Measurements from ENCODE around the gene RABGAP1L. TPM values are rescaled to one million over a fixed set of nuclear protein-coding genes. Genes with fewer than 3 reads are reported as not detected.

RABGAP1L gene
- total RNA-seq, 1 donor from 2014 or later, result 80.6 TPM

DNA sequence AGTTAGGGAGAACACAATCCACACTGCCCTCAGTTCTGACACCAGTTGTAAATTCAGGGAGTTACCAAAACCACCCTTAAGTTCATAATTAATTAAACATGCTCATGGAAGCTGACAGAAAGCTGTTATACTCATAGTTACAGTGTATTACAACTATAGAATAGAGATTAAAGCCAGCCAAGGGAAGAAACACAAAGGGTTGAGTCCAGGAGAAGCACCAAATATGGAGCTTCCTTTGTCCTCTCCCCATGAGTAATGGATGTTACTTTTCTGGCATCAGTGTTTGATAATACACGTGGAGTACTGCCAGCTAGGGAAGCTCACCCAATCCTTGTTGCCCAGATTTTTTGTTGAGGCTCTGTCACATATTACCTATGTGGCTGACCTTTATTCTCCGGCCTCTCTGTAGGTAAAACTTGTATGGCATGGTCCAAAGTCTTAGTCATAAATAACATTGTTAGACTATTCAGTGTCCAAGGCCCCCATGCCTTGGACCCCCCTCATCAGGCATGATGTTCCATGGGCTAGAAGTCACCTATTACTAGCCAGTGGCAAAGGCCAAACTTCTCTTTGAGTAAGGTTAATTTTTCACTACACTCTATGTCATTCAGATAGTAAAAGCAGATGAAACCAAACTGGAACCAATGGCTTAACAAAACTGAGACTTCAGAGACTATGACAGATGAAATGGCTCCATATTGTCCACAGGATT is 464.2 kb downstream of the RABGAP1L start:
- TF ChIP-seq, protein P1, sequence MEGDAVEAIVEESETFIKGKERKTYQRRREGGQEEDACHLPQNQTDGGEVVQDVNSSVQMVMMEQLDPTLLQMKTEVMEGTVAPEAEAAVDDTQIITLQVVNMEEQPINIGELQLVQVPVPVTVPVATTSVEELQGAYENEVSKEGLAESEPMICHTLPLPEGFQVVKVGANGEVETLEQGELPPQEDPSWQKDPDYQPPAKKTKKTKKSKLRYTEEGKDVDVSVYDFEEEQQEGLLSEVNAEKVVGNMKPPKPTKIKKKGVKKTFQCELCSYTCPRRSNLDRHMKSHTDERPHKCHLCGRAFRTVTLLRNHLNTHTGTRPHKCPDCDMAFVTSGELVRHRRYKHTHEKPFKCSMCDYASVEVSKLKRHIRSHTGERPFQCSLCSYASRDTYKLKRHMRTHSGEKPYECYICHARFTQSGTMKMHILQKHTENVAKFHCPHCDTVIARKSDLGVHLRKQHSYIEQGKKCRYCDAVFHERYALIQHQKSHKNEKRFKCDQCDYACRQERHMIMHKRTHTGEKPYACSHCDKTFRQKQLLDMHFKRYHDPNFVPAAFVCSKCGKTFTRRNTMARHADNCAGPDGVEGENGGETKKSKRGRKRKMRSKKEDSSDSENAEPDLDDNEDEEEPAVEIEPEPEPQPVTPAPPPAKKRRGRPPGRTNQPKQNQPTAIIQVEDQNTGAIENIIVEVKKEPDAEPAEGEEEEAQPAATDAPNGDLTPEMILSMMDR (IDR thresholded peaks at IDR 0.05), result no peak
- intact Hi-C loops (cut with DNase I), result no loop called here

DNA sequence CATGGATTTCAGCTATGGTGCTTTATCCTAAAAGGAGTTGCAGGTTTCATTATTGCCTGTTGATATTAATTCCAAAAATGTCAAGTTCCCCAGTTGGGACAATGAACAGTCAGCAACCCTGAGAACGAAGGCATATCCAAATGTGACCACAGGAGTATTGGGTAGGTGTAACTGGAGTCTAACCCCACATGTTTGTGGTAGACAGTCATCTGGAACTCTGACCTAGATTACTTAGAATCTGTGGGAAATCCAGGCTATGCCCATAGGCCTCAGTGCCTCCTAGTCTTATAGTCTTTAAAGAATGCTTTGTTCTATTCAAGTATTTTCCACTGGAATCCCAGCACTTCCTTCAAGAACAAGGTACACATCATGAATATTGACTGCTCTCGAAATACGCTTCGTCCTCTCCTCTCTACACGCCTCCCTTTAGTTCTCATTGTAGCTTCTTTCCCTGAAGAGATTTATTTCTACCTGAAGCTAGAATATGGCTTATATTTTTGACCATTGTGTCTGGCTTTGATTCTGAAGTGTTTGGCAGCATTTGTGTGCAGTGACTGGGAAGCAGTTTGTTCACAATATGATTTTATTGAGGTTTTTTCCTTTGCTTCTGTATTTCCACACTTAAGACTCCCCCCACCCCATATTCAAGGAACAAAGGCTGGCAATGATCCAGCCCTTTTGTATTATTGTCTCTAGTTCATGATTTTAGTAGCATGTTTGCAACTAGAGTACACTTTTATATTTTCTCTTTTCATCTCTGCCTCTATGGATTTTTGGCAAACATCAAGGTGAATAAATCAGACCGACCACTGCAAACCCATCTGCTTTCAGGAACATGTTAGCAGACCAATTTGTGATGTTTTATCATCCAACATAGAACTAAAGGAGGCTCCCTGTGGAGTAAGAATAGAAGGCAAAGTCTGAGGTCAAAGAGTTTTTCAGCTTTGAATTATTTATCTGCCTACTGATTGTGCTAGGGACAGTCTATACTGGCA is 467.0 kb downstream of the RABGAP1L start:
- ATAC-seq (no peak), DNase-seq (no peak)
- intact Hi-C loops (cut with DNase I), result no loop called here
- no peaks in the 10 kb centered on the region for H3K9me3 ChIP-seq
- H3K27ac ChIP-seq, result no peak overlapping the region
- TF ChIP-seq, protein P1 (IDR thresholded peaks at IDR 0.05), result no peak
- H3K27me3 ChIP-seq, result no peaks in the 10 kb centered on the region
- no peaks in the 10 kb centered on the region for H3K4me1 ChIP-seq
- no peaks in the 10 kb centered on the region for H3K36me3 ChIP-seq
- no peak overlapping the region for H3K4me3 ChIP-seq

More for the DNA sequence above, 464.2 kb downstream of the RABGAP1L start:
- no peak for DNase-seq
- no peaks in the 10 kb centered on the region for H3K36me3 ChIP-seq
- H3K9me3 ChIP-seq, result no peaks in the 10 kb centered on the region
- H3K27ac ChIP-seq, result no peak overlapping the region
- H3K27me3 ChIP-seq, result no peaks in the 10 kb centered on the region
- H3K4me3 ChIP-seq, result no peak overlapping the region
- no peaks in the 10 kb centered on the region for H3K4me1 ChIP-seq
- ATAC-seq, result no peak

DNA sequence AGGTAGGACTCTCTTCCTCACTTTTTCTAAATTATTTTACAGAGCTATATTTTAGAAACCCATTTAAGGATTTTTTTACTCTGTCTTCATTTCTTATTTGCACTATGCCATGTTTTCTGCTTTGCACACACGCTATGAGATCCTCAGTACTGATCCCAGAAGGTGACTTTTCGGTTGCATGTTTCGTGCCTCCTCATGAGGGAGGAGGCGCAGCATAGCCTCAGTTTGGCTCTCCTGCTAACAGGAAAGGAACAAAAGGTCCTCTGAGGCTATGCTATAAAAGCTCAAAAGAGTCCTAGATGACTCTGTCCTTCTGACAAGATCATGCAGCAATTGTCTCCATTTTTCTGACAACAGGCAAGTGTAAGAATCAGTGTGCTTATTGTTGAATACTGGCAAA is 478.2 kb downstream of the RABGAP1L start:
- H3K36me3 ChIP-seq, result peaks cover 8% of the 10 kb centered on the region
- DNase-seq (no peak), ATAC-seq (no peak)
- H3K27me3 ChIP-seq, result no peaks in the 10 kb centered on the region
- no peaks in the 10 kb centered on the region for H3K9me3 ChIP-seq
- no peak overlapping the region for H3K27ac ChIP-seq
- TF ChIP-seq, protein P1 (IDR thresholded peaks at IDR 0.05), result no peak
- intact Hi-C loops (cut with DNase I), result no loop called here
- H3K4me1 ChIP-seq, result no peaks in the 10 kb centered on the region
- no peak overlapping the region for H3K4me3 ChIP-seq

DNA sequence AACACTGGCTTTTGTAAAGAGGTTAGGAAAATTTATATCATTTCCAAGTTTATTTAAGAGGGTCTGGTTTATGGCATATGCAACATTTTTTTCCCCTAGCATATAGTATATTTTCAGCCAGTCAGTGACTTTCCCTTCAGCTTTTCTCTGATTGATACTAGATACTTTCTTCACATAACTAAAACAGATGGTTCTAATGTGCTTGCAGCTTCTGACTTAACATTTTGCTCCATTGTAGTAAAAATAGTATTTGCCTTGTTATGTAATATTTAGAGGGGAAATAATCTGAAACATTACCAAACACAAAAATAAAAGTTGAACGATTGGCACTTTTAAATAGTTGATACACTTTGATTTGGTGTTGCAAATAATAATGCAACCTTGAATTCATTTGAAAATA is 480.1 kb downstream of the RABGAP1L start:
- H3K4me3 ChIP-seq, result no peak overlapping the region
- intact Hi-C loops (cut with DNase I), result no loop called here
- H3K4me1 ChIP-seq, result no peaks in the 10 kb centered on the region
- no peaks in the 10 kb centered on the region for H3K9me3 ChIP-seq
- no peak for ATAC-seq
- H3K27ac ChIP-seq, result no peak overlapping the region
- no peak for DNase-seq
- H3K36me3 ChIP-seq, result peaks cover 8% of the 10 kb centered on the region
- TF ChIP-seq, protein P1 (IDR thresholded peaks at IDR 0.05), result no peak
- no peaks in the 10 kb centered on the region for H3K27me3 ChIP-seq

DNA sequence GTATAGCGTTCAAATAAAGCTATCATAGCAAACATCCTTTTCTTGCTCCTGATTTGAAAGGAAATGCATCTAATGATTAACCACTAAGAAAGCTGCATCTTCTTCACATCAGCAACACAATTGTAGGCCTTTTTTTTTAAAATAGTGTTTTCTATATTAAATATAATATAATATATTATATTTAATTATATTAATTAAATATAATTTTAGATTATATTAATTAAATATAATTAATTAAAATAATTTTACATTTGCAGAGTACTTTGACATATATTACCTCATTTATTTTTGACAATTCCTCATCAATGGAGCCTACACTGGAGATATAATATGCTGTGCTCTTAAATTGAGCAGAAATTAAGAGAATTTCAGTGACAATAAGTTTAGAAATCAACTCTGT is 481.5 kb downstream of the RABGAP1L start:
- intact Hi-C loops (cut with DNase I), result no loop called here

More for the DNA sequence above, 481.5 kb downstream of the RABGAP1L start:
- no peak for ATAC-seq
- no peak for DNase-seq
- H3K27me3 ChIP-seq, result no peaks in the 10 kb centered on the region
- H3K9me3 ChIP-seq, result no peaks in the 10 kb centered on the region
- no peaks in the 10 kb centered on the region for H3K4me1 ChIP-seq
- H3K27ac ChIP-seq, result no peak overlapping the region
- peaks cover 8% of the 10 kb centered on the region for H3K36me3 ChIP-seq
- TF ChIP-seq, protein P1 (IDR thresholded peaks at IDR 0.05), result no peak
- no peak overlapping the region for H3K4me3 ChIP-seq
